ENCODE data around the gene ATXN1L. TPM values are rescaled to one million over a fixed set of nuclear protein-coding genes. Genes with fewer than 3 reads are reported as not detected.

The ATXN1L gene
- total RNA-seq, 2 donors from 2014 or later, result 14.5 to 16.2 TPM

- 88 to 100% methylated on average over 3 of the region's 3 CpGs for WGBS, 2 donors
- TF ChIP-seq POLR2A (IDR thresholded peaks at IDR 0.05), result no peak
- H3K4me3 ChIP-seq, result no peak overlapping the region
- no peaks in the 10 kb centered on the region for H3K27me3 ChIP-seq
- DNase-seq (no peak), ATAC-seq (no peak)
- intact Hi-C loops (cut with DNase I), result no loop called here
- no peaks in the 10 kb centered on the region for H3K9me3 ChIP-seq
- no peak overlapping the region for H3K27ac ChIP-seq
- H3K4me1 ChIP-seq, result no peaks in the 10 kb centered on the region
- H3K36me3 ChIP-seq (replicated peaks in 1 of 2; ENCODE audit: insufficient read depth in 1 of 2, low read depth in 2 of 2), result peaks cover 0 to 8% of the 10 kb centered on the region in 2 donors
These were observed 22.2 kb downstream of the ATXN1L start for GRCh38 chr16:71867939-71868338.

GRCh38 chr16:71869089-71869488 is 23.3 kb downstream of the ATXN1L start:
- no peaks in the 10 kb centered on the region for H3K9me3 ChIP-seq
- intact Hi-C loops (cut with DNase I), result no loop called here
- ATAC-seq (no peak), DNase-seq (no peak)
- no peak overlapping the region for H3K4me3 ChIP-seq
- H3K27me3 ChIP-seq, result no peaks in the 10 kb centered on the region
- no peaks in the 10 kb centered on the region for H3K4me1 ChIP-seq
- TF ChIP-seq POLR2A (IDR thresholded peaks at IDR 0.05) (no peak), CTCF (IDR thresholded peaks at IDR 0.05) (no peak)
- 88 to 91% methylated on average over 1 of the region's 1 CpG for WGBS, 2 donors
- H3K27ac ChIP-seq, result no peak overlapping the region
- H3K36me3 ChIP-seq (replicated peaks in 1 of 2; ENCODE audit: insufficient read depth in 1 of 2, low read depth in 2 of 2), result peaks cover 0 to 8% of the 10 kb centered on the region in 2 donors

- intact Hi-C loops (cut with DNase I), result no loop called here
- Histone ChIP-seq H3K27ac (no peak overlapping the region), H3K36me3 (replicated peaks in 1 of 2; ENCODE audit: insufficient read depth in 1 of 2, low read depth in 2 of 2) (peaks cover 0 to 4% of the 10 kb centered on the region in 2 donors), H3K4me3 (no peak overlapping the region), H3K27me3 (no peaks in the 10 kb centered on the region), H3K4me1 (no peaks in the 10 kb centered on the region), H3K9me3 (no peaks in the 10 kb centered on the region)
- WGBS, 2 donors, result 90 to 93% methylated on average over 2 of the region's 2 CpGs
- ATAC-seq (no peak), DNase-seq (no peak)
- TF ChIP-seq CTCF (IDR thresholded peaks at IDR 0.05) (no peak), POLR2A (IDR thresholded peaks at IDR 0.05) (no peak)
These were observed 25.0 kb downstream of the ATXN1L start for GRCh38 chr16:71870818-71871217.

GRCh38 chr16:71873199-71873598 is 27.4 kb downstream of the ATXN1L start:
- Histone ChIP-seq H3K27me3 (no peaks in the 10 kb centered on the region), H3K36me3 (replicated peaks in 1 of 2; ENCODE audit: insufficient read depth in 1 of 2, low read depth in 2 of 2) (peaks cover 0 to 3% of the 10 kb centered on the region in 2 donors), H3K4me3 (no peak overlapping the region), H3K27ac (no peak overlapping the region), H3K4me1 (no peaks in the 10 kb centered on the region), H3K9me3 (no peaks in the 10 kb centered on the region)
- DNase-seq (no peak), ATAC-seq (no peak)
- intact Hi-C loops (cut with DNase I), result no loop called here
- TF ChIP-seq CTCF (IDR thresholded peaks at IDR 0.05), result no peak
- no peak for TF ChIP-seq POLR2A (IDR thresholded peaks at IDR 0.05)
- WGBS, 2 donors, result 80 to 86% methylated on average over 4 of the region's 4 CpGs

- Histone ChIP-seq H3K36me3 (replicated peaks in 1 of 2; ENCODE audit: insufficient read depth in 1 of 2, low read depth in 2 of 2) (peaks cover 0 to 3% of the 10 kb centered on the region in 2 donors), H3K27me3 (no peaks in the 10 kb centered on the region), H3K4me1 (peaks cover 9% of the 10 kb centered on the region), H3K9me3 (no peaks in the 10 kb centered on the region), H3K27ac (no peak overlapping the region), H3K4me3 (no peak overlapping the region)
- ATAC-seq, result no peak
- intact Hi-C loops (cut with DNase I), result no loop called here
- 55 to 61% methylated on average over 4 of the region's 4 CpGs for WGBS, 2 donors
- no peak for TF ChIP-seq CTCF (IDR thresholded peaks at IDR 0.05)
- TF ChIP-seq POLR2A (IDR thresholded peaks at IDR 0.05), result no peak
- no peak for DNase-seq
These were observed 33.1 kb downstream of the ATXN1L start for GRCh38 chr16:71878911-71879310.
